Mesenchymal stem cell (in vitro differentiated cells and primary cell): ENCODE data around the gene ZNF692.
A peak's percentile ranks its signal among the peaks of the same experiment; 100 is the strongest.

ENCODE experiments used
- DNase-seq: peaks from one replicate; pipeline ENCODE4 v3.0.0-alpha.2; 2013
- H2AFZ ChIP-seq: one replicate; pipeline ENCODE4 v1.6.1; 2013; ENCODE audit warnings: low read depth, mild to moderate bottlenecking, control low read depth, inconsistent platforms, low read length, moderate library complexity
- H2AK5ac ChIP-seq: 2 replicates; pipeline ENCODE4 v1.6.1; 2013; ENCODE audit warnings: low read length, moderate library complexity, mild to moderate bottlenecking, inconsistent platforms; ENCODE audit not compliant: severe bottlenecking
- H2BK120ac ChIP-seq: one replicate; pipeline ENCODE4 v1.6.1; 2013; ENCODE audit warnings: low read depth, mild to moderate bottlenecking, inconsistent platforms, low read length, moderate library complexity
- H2BK12ac ChIP-seq, 2 experiments: one replicate each; pipeline ENCODE4 v1.6.1; 2013; ENCODE audit warnings: inconsistent platforms in 2 of 2, low read length in 2 of 2, mild to moderate bottlenecking in 2 of 2, moderate library complexity in 2 of 2, control low read depth in 1 of 2
- H2BK15ac ChIP-seq: one replicate; pipeline ENCODE4 v1.6.1; 2013; ENCODE audit warnings: mild to moderate bottlenecking, low read depth, inconsistent platforms; ENCODE audit not compliant: poor library complexity, severe bottlenecking
- H2BK5ac ChIP-seq: 2 replicates; pipeline ENCODE4 v1.6.1; 2013; ENCODE audit warnings: low read depth, mild to moderate bottlenecking, low read length, control low read depth, inconsistent platforms; ENCODE audit not compliant: poor library complexity, severe bottlenecking
- H3K14ac ChIP-seq, 2 experiments: one replicate each; pipeline ENCODE4 v1.6.1; 2013; ENCODE audit warnings: inconsistent platforms in 2 of 2, low read length in 2 of 2, control low read depth in 1 of 2, mild to moderate bottlenecking in 1 of 2, moderate library complexity in 1 of 2
- H3K18ac ChIP-seq, 2 experiments: one replicate each; pipeline ENCODE4 v1.6.1; 2013; ENCODE audit warnings: inconsistent platforms in 2 of 2, low read length in 2 of 2, control low read depth in 1 of 2, low read depth in 1 of 2, mild to moderate bottlenecking in 1 of 2
- H3K23ac ChIP-seq, 2 experiments: one replicate each; pipeline ENCODE4 v1.6.1; 2013; ENCODE audit warnings: inconsistent platforms in 2 of 2, low read length in 2 of 2, mild to moderate bottlenecking in 2 of 2, moderate library complexity in 2 of 2, control low read depth in 1 of 2
- H3K27ac ChIP-seq: 2 replicates; pipeline ENCODE4 v1.5.1; 2013; ENCODE audit warnings: mild to moderate bottlenecking, moderate library complexity, low read length, control low read depth, inconsistent platforms; ENCODE audit not compliant: poor library complexity, severe bottlenecking
- H3K27me3 ChIP-seq, 2 experiments: 2 replicates each; pipeline versions ENCODE4 v1.6.1 to v1.7.0; 2013; ENCODE audit warnings: low read length in 2 of 2, mild to moderate bottlenecking in 2 of 2, moderate library complexity in 2 of 2, control low read depth in 1 of 2, inconsistent platforms in 1 of 2; ENCODE audit not compliant: control insufficient read depth in 1 of 2, insufficient read depth in 1 of 2
- H3K36me3 ChIP-seq, 2 experiments: 2 replicates each; pipeline versions ENCODE4 v1.6.1 to v1.7.0; 2013; ENCODE audit warnings: low read length in 2 of 2, control low read depth in 1 of 2, inconsistent platforms in 1 of 2, low read depth in 1 of 2, mild to moderate bottlenecking in 1 of 2; ENCODE audit not compliant: insufficient read depth in 2 of 2, control insufficient read depth in 1 of 2
- H3K4ac ChIP-seq, 2 experiments: one replicate each; pipeline ENCODE4 v1.6.1; 2013; ENCODE audit warnings: inconsistent platforms in 2 of 2, low read length in 2 of 2, mild to moderate bottlenecking in 2 of 2, moderate library complexity in 2 of 2, control low read depth in 1 of 2, low read depth in 1 of 2
- H3K4me1 ChIP-seq: 2 replicates; pipeline ENCODE4 v1.6.1; 2013; ENCODE audit warnings: low read depth, low read length, control low read depth; ENCODE audit not compliant: control insufficient read depth, insufficient read depth
- H3K4me2 ChIP-seq: 2 replicates; pipeline ENCODE4 v1.6.1; 2013; ENCODE audit warnings: low read length, mild to moderate bottlenecking, inconsistent platforms; ENCODE audit not compliant: poor library complexity, severe bottlenecking
- H3K4me3 ChIP-seq, 2 experiments: 2 replicates each; pipeline versions ENCODE4 v1.5.1 to v1.7.0; 2013; ENCODE audit warnings: low read length in 2 of 2, mild to moderate bottlenecking in 2 of 2, control low read depth in 1 of 2, low read depth in 1 of 2; ENCODE audit not compliant: insufficient read depth in 1 of 2
- H3K79me1 ChIP-seq: replicated peaks from 2 replicates; pipeline ENCODE4 v1.6.1; 2013; ENCODE audit warnings: mild to moderate bottlenecking, control low read depth, low read length, inconsistent platforms; ENCODE audit not compliant: poor library complexity, severe bottlenecking
- H3K9ac ChIP-seq: 2 replicates; pipeline ENCODE4 v1.7.0; 2013; ENCODE audit warnings: mild to moderate bottlenecking, low read length, moderate library complexity
- H3K9me3 ChIP-seq: 2 replicates; pipeline ENCODE4 v1.7.0; 2013; ENCODE audit warnings: mild to moderate bottlenecking, low read length; ENCODE audit not compliant: control insufficient read depth
- H4K8ac ChIP-seq: one replicate; pipeline ENCODE4 v1.6.1; 2013; ENCODE audit warnings: inconsistent platforms, mild to moderate bottlenecking, low read length, moderate library complexity
- H4K91ac ChIP-seq: one replicate; pipeline ENCODE4 v1.6.1; 2013; ENCODE audit warnings: mild to moderate bottlenecking, low read length, inconsistent platforms
- WGBS: methylation state at CpG from one replicate; pipeline ENCODE4 v1.1.7; 2013; ENCODE audit warnings: mixed read lengths; 5-methylcytosine and 5-hydroxymethylcytosine counted together

Gene ZNF692

GRCh38 chr1:248862998-248863881 lies 4.4 kb upstream of the ZNF692 start:
- Histone ChIP-seq H3K27ac (peak overlapping the region; percentile 3), H4K91ac (peak overlapping the region; percentile 83), H2BK120ac (no peak overlapping the region), H3K9me3 (no peaks in the 10 kb centered on the region), H3K36me3 (no peaks in the 10 kb centered on the region), H3K4me2 (peak overlapping the region; percentile 96), H2AFZ (peak overlapping the region; percentile 99), H3K9ac (peak overlapping the region; percentile 76), H3K23ac (peak overlapping the region in 1 of 2 experiments; percentile 84), H3K79me1 (peaks cover 3% of the 10 kb centered on the region), H2BK12ac (peak overlapping the region; percentile 45 to 79), H3K4me3 (peak overlapping the region; percentile 71 to 81), H3K4ac (peak overlapping the region; percentile 47 to 55), H3K27me3 (no peaks in the 10 kb centered on the region), H3K18ac (peak overlapping the region; percentile 91 to 95), H2BK15ac (peak overlapping the region; percentile 91), H3K4me1 (peaks cover 20% of the 10 kb centered on the region), H3K14ac (peak overlapping the region in 1 of 2 experiments; percentile 85), H2BK5ac (no peak overlapping the region), H4K8ac (peak overlapping the region; percentile 96), H2AK5ac (no peak overlapping the region)
- 9% methylated on average over 46 of the region's 46 CpGs for WGBS
- DNase-seq = peak; percentile 79

- peak overlapping the region in 1 of 2 experiments; percentile 46 for H3K14ac ChIP-seq
- peak overlapping the region; percentile 35 to 79 for H2BK12ac ChIP-seq
- H3K4me3 ChIP-seq = peak overlapping the region; percentile 71 to 81
- H2BK120ac ChIP-seq = no peak overlapping the region
- H3K27me3 ChIP-seq = no peaks in the 10 kb centered on the region
- H3K23ac ChIP-seq = peak overlapping the region in 1 of 2 experiments; percentile 84
- no peaks in the 10 kb centered on the region for H3K9me3 ChIP-seq
- peak overlapping the region; percentile 47 to 55 for H3K4ac ChIP-seq
- peak; percentile 11 for DNase-seq
- peak overlapping the region; percentile 96 for H3K4me2 ChIP-seq
- peak overlapping the region; percentile 99 for H2AFZ ChIP-seq
- H3K36me3 ChIP-seq = no peaks in the 10 kb centered on the region
- peak overlapping the region; percentile 96 for H4K8ac ChIP-seq
- WGBS = 32% methylated on average over 4 of the region's 4 CpGs
- H3K79me1 ChIP-seq = peaks cover 8% of the 10 kb centered on the region
- peak overlapping the region; percentile 83 for H4K91ac ChIP-seq
- no peak overlapping the region for H2AK5ac ChIP-seq
- no peak overlapping the region for H2BK5ac ChIP-seq
- H3K4me1 ChIP-seq = peaks cover 25% of the 10 kb centered on the region
- no peak overlapping the region for H3K27ac ChIP-seq
- H2BK15ac ChIP-seq = peak overlapping the region; percentile 91
- H3K9ac ChIP-seq = peak overlapping the region; percentile 76
- H3K18ac ChIP-seq = peak overlapping the region; percentile 91 to 95
Measured at GRCh38 chr1:248862695-248862997, 3.8 kb upstream of the ZNF692 start.

DNA sequence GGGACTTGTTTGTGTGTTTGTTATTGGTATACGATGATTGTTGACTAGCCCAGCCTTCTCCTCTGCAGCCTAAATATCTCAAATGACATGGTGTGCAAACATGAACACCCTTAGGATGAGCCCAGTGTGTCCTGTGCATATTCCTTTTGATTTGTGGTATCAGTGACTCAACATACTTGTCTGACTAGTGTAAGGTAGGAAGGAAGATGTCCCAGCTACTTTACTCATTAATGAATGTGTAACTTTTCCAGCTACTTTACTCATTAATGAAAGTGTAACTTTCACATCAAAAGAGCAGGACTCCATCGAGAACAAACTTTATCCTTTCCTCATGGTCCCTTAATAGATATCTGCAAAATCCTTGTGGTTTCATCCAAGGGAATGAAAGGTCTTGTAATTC lies 2.7 kb upstream of the ZNF692 start:
- Histone ChIP-seq H3K79me1 (peaks cover 17% of the 10 kb centered on the region), H3K27ac (no peak overlapping the region), H3K9me3 (no peaks in the 10 kb centered on the region), H3K4me3 (no peak overlapping the region), H3K27me3 (no peaks in the 10 kb centered on the region), H2AFZ (no peak overlapping the region), H3K4ac (no peak overlapping the region), H3K18ac (no peak overlapping the region), H4K8ac (no peak overlapping the region), H2BK15ac (no peak overlapping the region), H3K36me3 (no peaks in the 10 kb centered on the region), H3K4me2 (no peak overlapping the region), H2AK5ac (no peak overlapping the region), H2BK120ac (no peak overlapping the region), H2BK12ac (no peak overlapping the region), H2BK5ac (no peak overlapping the region), H4K91ac (no peak overlapping the region), H3K14ac (no peak overlapping the region), H3K4me1 (peaks cover 32% of the 10 kb centered on the region), H3K9ac (no peak overlapping the region), H3K23ac (no peak overlapping the region)
- no peak for DNase-seq
- 100% methylated on average over 1 of the region's 2 CpGs for WGBS

GRCh38 chr1:248860007-248860406 lies 1.1 kb upstream of the ZNF692 start:
- H3K18ac ChIP-seq = no peak overlapping the region
- WGBS = 97% methylated on average over 4 of the region's 4 CpGs
- H3K9me3 ChIP-seq = no peaks in the 10 kb centered on the region
- no peak overlapping the region for H2BK5ac ChIP-seq
- H3K4me2 ChIP-seq = no peak overlapping the region
- peak overlapping the region; percentile 32 for H2AK5ac ChIP-seq
- H3K79me1 ChIP-seq = peaks cover 28% of the 10 kb centered on the region
- no peak overlapping the region for H4K91ac ChIP-seq
- no peak overlapping the region for H3K23ac ChIP-seq
- no peak overlapping the region for H2BK15ac ChIP-seq
- H2BK120ac ChIP-seq = no peak overlapping the region
- H3K4me3 ChIP-seq = peak overlapping the region in 1 of 2 experiments; percentile 86
- H4K8ac ChIP-seq = no peak overlapping the region
- DNase-seq = no peak
- no peak overlapping the region for H3K27ac ChIP-seq
- no peak overlapping the region for H3K9ac ChIP-seq
- H3K4me1 ChIP-seq = peaks cover 32% of the 10 kb centered on the region
- no peak overlapping the region for H2BK12ac ChIP-seq
- H2AFZ ChIP-seq = no peak overlapping the region
- H3K36me3 ChIP-seq = peaks cover 8 to 11% of the 10 kb centered on the region in 2 experiments
- no peak overlapping the region for H3K14ac ChIP-seq
- no peak overlapping the region for H3K4ac ChIP-seq
- no peaks in the 10 kb centered on the region for H3K27me3 ChIP-seq
